ENCODE results near the gene ZC3HAV1L.

- TF ChIP-seq, protein P1, sequence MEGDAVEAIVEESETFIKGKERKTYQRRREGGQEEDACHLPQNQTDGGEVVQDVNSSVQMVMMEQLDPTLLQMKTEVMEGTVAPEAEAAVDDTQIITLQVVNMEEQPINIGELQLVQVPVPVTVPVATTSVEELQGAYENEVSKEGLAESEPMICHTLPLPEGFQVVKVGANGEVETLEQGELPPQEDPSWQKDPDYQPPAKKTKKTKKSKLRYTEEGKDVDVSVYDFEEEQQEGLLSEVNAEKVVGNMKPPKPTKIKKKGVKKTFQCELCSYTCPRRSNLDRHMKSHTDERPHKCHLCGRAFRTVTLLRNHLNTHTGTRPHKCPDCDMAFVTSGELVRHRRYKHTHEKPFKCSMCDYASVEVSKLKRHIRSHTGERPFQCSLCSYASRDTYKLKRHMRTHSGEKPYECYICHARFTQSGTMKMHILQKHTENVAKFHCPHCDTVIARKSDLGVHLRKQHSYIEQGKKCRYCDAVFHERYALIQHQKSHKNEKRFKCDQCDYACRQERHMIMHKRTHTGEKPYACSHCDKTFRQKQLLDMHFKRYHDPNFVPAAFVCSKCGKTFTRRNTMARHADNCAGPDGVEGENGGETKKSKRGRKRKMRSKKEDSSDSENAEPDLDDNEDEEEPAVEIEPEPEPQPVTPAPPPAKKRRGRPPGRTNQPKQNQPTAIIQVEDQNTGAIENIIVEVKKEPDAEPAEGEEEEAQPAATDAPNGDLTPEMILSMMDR (IDR thresholded peaks at IDR 0.05; ENCODE audit: insufficient read depth, low read length), result no peak
- TF ChIP-seq, protein P2, sequence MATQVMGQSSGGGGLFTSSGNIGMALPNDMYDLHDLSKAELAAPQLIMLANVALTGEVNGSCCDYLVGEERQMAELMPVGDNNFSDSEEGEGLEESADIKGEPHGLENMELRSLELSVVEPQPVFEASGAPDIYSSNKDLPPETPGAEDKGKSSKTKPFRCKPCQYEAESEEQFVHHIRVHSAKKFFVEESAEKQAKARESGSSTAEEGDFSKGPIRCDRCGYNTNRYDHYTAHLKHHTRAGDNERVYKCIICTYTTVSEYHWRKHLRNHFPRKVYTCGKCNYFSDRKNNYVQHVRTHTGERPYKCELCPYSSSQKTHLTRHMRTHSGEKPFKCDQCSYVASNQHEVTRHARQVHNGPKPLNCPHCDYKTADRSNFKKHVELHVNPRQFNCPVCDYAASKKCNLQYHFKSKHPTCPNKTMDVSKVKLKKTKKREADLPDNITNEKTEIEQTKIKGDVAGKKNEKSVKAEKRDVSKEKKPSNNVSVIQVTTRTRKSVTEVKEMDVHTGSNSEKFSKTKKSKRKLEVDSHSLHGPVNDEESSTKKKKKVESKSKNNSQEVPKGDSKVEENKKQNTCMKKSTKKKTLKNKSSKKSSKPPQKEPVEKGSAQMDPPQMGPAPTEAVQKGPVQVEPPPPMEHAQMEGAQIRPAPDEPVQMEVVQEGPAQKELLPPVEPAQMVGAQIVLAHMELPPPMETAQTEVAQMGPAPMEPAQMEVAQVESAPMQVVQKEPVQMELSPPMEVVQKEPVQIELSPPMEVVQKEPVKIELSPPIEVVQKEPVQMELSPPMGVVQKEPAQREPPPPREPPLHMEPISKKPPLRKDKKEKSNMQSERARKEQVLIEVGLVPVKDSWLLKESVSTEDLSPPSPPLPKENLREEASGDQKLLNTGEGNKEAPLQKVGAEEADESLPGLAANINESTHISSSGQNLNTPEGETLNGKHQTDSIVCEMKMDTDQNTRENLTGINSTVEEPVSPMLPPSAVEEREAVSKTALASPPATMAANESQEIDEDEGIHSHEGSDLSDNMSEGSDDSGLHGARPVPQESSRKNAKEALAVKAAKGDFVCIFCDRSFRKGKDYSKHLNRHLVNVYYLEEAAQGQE (IDR thresholded peaks at IDR 0.05; ENCODE audit: insufficient replicate concordance, low read depth), result no peak
- no peak for TF ChIP-seq GABPA (IDR thresholded peaks at IDR 0.05; ENCODE audit: low read depth)
These were observed 13.6 kb downstream of the ZC3HAV1L start for GRCh38 chr7:139022286-139022685.

All from HL-60 (cell line).